Measurements from ENCODE around the gene PPP6R1.
"Not testable (repeated sequence)": the region's sequence is repeated elsewhere in the genome, so short reads cannot be mapped to it uniquely, and the experiment has no call there.

PPP6R1 gene

DNA sequence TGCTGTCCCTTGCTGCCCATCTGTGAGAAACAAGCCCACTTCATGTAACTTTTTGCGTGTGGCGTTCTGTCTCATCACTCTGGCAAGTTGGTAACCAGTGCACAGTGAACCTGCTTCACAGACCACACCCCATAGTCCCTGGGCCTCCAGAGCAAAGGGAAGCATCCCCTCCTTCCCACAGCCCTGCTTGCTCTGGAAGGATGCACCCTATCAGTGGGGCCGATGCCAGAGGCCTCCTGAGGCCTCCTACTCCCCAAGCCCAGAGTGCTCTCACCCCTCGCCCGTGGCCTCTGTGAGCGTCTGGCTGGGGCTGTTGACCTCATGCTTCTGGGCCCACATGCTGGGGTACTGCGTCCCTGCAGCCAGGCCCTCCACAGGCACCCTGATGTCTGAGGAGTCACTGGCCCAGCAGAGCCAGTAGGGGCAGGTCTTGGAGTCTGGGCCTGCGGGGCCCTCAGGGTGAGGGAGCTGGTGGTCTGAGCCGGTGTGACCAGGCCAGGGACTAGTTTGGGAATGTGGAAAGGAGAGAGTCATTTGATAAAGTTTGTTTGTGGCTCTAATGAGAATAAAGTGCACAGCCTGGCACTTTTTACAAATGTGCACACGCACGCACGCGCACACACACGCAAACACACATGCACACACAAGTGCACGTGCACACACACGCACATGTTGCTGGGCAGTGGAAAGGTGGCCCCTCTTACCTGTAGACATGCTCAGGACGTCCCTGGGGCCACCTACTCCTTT is 35.4 kb downstream of the PPP6R1 start:
- DNase-seq = no peak

DNA sequence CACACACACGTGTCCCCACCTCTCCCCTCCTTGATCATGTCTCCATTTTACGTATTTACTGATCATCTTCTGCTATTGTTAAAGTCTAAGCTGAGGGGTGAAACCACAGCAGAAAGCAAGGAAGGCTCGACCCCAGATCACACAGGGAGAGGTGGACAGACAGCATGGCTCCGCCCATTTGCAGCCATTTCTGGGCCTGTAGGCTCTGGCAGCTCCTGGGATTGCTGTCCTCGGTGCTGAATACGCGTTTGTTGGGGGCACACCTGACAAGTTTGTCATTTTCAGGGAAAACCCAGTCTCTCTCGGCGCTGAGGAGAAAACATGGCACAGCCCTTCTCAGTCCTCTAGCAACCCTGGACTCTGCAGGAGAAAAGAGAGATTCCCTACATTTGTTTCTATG is 38.3 kb downstream of the PPP6R1 start:
- DNase-seq = no peak

DNA sequence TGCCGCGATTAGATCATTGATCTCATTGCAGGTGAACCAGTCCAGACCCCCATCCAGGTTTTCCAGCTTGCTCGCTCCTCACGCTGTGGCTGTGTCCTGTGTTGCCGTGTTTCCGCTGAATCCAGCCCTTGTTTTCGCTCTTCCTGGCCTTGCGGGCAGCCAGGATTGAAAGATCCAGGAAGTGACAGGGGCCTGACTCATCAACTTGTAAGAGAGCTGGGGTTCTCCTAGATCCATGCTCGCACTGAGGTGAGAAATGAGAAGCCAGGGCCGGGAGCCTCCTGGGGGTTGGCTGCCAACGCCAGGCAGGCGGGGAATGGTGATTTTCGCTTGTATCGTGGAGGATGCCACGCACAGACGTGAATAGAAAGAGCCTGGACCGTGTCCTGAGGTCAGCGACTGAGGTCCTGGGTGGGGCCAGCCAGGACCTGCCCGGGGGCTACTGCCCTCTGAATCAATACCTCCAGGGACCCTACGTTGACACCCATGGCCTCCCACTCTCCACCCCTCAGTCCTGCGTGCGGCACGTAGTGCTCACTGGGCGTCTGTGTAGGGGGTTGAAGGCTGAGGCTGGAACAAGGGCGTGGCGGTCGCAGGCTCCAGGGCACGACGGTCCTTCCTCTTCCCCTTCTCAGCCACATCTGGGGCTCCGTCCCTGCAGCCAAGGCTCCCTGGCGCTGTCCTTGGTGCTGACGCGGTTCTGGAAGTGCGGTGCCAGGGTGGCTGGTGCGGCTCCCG is 42.2 kb downstream of the PPP6R1 start:
- DNase-seq = peak; percentile 88

DNA sequence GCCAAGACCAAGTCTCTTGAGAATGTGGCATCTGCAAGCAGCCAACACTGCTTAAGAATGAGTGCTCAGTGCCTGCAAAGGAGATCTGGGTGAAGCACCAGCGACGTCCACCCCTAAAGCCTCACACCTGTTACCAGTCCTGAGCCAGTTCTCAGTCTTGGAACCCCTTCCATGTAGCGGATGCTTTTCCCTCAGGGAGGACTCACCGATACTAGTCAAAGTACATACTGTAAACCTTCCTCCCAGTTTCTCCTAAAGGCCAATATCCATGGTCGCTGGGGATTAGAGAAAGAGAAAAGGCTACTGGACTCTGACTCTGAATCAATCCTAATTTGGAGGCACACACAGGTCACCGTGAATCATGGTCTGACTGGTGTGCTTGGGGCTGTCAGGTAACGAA is 45.3 kb downstream of the PPP6R1 start:
- no peak for DNase-seq

DNA sequence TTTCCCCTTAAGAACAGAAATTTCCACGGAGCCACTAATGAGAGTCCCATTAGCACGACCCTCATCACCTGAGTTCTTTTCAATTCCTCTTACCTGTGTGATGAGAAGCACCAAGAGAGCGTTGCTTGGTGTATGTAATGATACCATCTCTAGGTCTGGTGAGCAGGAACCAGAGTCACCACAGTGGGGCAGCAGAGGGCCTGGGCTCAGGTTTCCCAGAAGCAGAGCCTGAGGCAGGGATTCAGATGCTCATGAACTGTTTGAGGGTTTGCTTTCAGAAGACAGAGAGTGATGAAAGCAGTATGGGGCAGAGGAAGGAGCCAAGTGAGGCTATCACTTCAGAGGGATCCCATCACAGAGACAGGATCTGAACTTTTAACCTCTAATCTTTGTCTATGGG is 46.4 kb downstream of the PPP6R1 start:
- DNase-seq = no peak

DNA sequence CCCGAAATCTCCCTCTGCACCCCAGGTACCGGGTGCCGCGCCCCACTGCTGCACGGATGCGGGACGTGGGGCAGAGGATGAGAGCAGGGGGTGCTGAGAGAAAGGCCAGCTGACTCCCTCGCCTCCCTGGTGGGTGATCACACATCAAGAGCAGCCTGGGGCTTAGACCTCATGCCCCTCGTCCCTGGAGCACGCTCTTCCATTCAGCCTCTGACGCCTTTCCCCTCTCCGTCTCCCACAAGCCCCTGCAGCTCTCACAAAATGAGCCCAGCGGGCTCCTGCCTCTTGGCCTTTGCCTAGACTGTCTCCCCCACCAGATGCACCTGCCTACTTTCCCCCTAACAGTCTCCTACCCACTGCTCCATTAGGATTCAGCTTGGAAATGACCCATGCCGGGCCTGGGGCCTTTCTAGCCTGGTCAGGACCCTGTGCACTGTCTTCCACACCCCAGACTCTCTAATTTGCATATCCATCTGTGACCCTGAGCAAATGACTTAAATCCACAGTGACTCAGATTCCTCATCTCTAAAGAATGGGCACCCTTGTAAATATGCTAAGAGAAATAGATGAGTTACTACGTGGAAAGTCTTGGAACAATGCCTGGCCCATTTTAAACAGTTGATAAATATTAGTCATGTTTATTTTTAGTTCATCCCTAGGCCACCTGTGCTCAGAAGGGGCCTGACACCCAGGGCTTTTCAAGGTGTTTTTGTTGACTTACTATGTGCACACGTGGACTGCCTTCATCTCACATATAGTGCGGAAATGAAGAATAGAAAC is 48.9 kb downstream of the PPP6R1 start:
- peak; percentile 13 for DNase-seq

DNA sequence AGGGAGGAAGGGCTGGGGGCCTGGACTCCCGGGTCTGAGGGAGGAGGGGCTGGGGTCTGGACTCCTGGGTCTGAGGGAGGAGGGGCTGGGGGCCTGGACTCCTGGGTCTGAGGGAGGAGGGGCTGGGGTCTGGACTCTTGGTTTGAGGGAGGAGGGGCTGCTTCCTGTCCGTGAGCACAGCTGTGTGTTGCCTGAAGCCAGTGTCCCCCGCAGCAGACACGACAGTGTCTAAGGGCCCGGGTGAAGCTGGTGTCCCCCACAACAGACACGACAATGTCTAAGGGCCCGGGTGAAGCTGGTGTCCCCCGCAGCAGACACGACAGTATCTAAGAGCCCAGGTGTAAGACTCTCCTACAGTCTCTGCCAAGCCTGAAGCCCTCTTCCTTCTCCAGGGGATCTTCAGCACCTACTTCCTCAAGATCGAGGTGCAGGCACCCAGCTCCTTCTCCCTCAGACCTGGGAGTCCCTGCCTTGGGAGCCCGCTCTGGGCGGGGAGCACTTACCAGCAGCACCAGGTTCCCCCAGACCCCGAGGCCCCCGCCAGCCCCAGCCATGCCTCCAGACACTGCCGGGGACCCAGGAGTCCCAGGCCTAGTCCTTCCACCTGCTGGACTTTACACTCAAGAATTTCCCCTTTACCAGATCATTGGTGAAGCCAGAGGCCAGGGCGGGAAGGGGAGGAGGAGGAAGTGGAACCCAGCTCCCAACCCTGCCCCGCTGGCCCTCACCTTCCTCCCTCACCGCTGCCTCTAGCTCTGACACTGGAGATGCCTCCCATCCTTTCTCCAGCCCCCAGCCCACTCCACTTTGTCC is 49.7 kb downstream of the PPP6R1 start, which contains the start of gene PTPRH:
PTPRH (minus strand) TSS at position 622 of the 813 bp plus-strand sequence; CDS start at position 554, 68 bp downstream.
- DNase-seq = no peak

DNA sequence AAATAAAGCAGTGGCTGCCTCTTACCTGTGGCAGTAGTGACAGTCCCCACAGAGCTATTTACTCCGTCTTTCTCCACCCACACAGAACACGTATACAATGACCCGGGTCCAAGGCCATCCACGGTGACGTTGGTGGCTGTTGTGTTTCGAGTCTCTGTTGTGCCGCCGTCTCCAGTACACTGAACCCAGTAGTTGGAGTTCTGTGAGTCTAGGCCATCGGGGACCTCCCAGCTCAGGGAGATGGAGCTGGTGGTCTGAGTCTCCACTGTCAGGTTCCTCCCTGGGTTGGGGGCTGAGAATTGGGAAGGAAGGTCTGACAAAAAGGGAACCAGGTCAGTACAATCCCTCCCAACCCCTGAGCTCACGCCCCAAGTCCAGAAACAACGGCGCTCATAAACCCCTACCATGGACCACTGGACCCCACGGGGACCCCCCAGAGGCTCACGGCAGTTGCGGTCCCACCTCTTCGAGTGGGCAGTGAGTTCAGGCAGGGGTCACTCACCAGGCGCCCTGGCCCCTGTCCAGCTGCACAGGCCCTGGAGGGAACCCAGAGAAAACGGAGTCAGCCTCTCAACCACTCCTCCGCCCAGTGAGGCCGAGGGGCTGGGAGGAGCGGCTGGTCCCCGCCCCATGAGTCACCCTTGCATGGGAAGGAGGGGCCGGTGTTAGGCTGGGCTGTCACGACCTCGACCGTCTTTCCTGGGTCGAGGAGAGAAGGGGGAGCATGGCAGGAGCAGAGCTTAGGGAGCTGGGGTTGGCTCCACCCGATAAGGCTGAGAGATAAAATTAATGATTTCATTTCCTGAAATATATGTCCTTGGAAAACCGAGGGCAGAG is 51.9 kb downstream of the PPP6R1 start:
- DNase-seq = no peak

DNA sequence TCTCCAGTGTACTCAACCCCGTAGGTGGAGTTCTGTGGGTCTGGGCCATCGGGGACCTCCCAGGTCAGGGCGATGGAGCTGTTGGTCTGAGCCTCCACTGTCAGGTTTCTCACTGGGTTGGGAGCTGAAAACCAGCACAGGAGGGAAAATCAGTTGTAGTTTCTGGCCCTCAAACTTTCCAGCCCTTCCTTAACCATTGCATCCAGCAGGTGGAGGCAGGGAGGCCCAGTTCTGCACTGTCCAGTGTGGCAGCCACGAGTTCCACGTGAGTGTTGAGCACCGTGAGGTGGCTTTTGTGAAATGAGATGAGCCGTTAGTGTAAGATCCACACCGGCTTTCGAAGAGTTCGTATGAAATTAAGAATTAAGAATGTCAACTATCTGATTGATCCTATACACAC is 56.6 kb downstream of the PPP6R1 start:
- not testable (repeated sequence) for DNase-seq

DNA sequence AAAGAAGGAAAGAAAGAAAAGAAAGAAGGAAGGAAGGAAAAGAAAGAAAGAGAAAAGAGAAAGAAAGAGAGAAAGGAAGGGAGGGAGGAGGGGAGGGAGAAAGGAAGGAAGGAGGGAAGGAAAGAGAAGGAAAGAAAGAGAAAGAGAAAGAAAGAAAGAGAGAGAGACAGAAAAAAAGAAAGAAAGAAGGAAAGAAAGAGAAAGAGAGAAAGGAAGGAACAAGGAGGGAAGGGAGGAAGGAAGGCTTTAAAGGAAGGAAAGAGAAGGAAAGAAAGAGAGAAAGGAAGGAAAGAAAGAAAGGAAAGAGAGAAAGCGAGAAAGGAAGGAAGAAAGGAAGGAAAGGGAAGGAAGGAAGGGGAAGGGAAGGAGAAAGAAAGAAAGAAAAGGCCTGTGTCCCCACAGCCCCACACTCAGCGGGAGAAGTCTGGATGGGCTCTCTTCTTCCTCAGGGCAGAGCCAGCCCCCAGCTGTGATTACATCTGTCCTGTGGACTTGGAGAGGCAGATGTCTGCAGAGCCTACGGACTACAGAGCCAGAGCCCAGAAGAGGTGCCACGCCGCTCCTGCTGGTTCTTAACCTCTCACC is 59.1 kb downstream of the PPP6R1 start:
- no peak for DNase-seq

DNA sequence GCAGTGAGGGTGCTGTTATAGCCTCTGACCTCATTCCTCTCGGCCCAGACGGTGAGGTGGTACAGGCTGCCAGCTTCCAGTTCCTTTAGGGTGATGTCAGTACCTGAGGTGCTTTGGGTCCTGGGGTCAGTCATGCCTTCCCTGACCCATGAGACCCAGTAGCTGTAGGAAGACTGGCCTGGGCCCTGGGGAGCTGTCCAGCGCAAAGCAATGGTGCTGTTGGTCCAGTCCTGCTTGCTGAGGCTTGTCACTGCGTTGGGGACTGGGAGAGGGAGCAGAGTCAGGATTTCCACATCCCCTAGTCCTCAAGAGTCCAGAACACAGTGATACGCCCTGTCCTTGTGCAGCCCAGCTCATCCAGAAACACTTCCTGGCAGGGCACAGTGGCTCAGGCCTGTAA is 60.2 kb downstream of the PPP6R1 start:
- no peak for DNase-seq

DNA sequence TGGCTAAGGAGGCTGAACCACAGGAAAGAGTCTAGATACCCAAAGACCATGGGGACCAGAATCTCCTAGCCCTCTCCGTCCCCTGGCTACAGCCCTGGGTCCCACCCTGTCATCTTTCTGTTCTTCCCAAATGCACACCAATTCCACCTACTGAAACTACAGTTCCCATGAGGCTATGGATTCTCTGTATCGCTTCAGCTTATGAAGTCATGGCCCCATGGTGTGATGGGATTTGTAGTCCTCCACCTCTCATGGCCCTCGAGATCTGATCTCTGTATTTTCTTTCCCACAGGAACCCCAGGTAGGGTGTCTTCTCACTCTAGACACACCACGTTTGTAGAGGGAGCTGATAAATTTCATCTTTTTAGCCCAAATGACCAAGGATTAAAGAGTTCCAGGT is 61.3 kb downstream of the PPP6R1 start:
- DNase-seq = no peak

DNA sequence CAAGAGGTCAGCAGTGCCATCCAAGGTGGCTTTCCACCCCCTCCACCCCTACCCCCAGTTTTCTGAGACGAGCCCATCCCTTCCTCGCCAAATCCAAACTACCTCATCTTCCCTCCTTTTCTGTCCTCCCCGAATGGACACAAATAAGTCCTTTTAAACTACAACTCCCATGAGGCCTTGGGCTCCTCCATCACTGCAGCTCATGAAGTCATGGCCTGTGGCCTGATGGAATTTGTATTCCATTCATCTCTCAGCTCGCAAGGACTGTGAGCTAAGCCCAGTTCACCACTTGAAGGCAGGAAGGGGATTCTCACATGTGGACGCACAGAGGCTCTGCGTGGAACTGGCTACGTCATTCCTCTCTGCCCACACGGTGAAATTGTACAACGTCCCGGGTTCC is 62.0 kb downstream of the PPP6R1 start:
- no peak for DNase-seq

DNA sequence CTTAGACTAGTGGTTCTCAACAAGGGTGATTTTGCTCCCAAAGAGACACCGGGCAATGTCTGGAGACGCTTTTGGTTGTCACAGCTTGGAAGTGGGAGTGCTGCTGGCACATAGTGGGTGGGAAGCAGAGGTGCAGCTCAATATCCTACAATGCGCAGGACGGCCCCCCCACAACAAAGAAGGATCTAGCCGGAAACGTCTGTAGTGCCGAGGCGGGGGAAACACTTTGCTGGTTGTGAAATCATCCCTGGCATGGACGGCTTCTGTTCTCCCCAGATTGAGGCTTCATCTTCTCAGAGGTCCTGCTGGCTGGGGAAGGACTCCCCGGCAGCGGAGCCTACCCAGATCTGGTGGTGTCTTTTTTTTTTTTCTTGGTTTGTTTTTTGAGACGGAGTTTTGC is 65.3 kb downstream of the PPP6R1 start:
- DNase-seq = no peak

DNA sequence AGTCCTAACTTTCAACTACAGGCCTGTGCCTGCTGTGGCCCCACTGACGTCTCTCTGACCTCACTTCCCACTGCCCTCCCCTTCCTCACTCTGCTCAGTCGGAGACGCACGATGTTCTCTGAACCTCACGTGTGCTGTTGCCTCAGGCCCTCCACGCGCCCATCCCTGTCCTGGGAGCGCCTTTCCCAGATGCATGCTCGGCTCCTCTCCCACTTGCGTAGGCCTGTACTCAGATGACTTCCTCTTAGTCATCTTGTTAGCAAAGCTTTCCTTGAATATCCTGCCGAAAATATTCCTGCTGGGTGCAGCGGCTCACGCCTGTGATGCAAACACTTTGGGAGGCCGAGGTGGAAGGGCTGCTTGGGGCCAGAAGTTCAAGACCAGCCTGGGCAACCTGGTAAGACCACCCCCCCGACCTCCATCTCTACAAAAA is 69.4 kb downstream of the PPP6R1 start:
- DNase-seq = no peak

DNA sequence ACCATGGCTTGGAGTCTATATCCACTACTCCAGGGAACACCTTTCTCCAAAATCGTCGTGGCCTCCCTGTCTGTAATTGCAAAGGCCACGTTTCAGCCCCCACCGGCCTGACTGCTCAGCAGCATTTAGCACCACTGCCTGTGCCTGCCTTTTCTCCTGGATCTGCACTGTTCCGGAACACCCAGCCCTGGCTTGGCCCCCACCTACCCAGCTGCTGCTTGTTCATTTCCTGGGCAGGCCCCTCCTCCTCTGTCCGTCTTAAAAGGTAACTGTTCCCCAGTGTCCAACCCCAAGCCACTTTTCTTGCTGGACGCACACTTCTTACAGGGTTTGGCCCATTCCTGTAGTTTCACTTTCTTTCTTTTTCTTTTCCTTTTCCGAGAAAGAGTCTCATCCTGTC is 70.2 kb downstream of the PPP6R1 start:
- DNase-seq = no peak

DNA sequence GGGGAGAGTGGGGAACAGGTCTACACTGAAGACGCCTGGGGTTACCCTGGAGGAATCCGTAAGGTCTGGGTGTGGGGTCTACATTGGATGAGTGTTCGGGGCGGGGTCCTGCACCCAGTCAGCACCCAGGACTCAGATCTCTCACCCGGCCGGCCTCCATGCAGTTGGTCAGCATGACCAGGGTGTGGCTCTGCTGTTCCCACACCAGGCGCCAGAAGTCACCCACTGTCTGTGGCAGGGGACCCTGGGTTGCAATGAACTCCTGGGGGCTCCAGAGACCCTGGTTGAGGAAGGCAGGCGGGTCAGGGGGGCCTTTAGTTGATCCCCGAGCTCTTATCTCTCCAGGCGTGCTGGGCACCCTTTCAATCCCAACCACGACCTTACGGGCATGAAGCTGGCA is 72.7 kb downstream of the PPP6R1 start:
- no peak for DNase-seq

DNA sequence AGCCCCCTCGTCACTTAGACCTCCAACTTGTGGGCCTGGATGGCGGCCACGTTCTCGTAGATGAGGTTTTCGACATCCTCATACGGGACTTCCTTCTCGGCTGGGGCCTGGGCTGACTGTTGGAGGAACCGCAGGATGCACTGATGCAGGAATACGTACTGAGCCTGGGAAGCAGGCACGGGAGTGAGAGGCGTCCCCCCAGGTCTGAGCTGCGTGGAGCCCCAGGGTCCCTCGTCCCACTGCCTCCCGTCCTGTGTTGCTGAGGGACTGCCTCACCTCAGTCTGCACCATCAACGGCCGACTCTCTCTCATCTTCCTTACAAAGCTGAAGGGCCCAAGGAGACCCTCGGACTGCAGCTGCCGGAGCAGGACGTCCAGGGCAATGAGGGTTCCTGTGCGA is 77.1 kb downstream of the PPP6R1 start:
- DNase-seq = no peak
